HepG2 (cell line): ENCODE data around the gene FUT1. TPM values are rescaled to one million over a fixed set of nuclear protein-coding genes. Genes with fewer than 3 reads are reported as not detected.
A peak's percentile ranks its signal among the peaks of the same experiment; 100 is the strongest.

Experiments used
- ATAC-seq: fragments of 200-7000 bp; cut with Tn5 transposase; 3 replicates; pipeline ENCODE4 v1.9.1; 2020; ENCODE audit warnings: mild to moderate bottlenecking, moderate library complexity
- BruUV-seq: library from RNA; stranded (reverse); fragments of 400-500 nt; replicated peaks from 2 replicates; lab custom pipeline; 2021; lab: Mats Ljungman, UMichigan
- CTCF ChIA-PET: fragments of 300-600 bp; formaldehyde crosslinking; extraction: SDS; loops from one replicate; lab custom pipeline; 2021; ENCODE audit warnings: low total read pairs, inconsistent platforms, low intra/inter-chr PET ratio; lab: Yijun Ruan, JAX
- POLR2A ChIA-PET: fragments of 350-600 bp; sonication (Branson Sonifier 250); formaldehyde crosslinking; loops from one replicate; lab custom pipeline; 2020; ENCODE audit warnings: antibody characterized with exemption, inconsistent platforms; lab: Yijun Ruan, JAX
- DNase-seq: peaks from one replicate; pipeline ENCODE4 v3.0.0-alpha.2; 2015; ENCODE audit warnings: low spot score
- FAIRE-seq: peaks from 3 replicates; lab custom pipeline; 2011; peaks lifted over from hg19 to GRCh38; lab: Jason Lieb, UNC
- H2AFZ ChIP-seq: one replicate; pipeline ENCODE4 v1.6.1; 2011; ENCODE audit warnings: low read length, inconsistent platforms
- H3K27ac ChIP-seq: fragments of 300-600 bp; 3 replicates; pipeline ENCODE4 v1.8.0; 2011; ENCODE audit warnings: mixed run types, mild to moderate bottlenecking, mixed read lengths, low read length, inconsistent platforms; ENCODE audit not compliant: insufficient read depth; ENCODE audit errors: extremely low read length
- H3K27me3 ChIP-seq, 2 experiments: fragments of 200-600 bp in 1 of 2; 2 replicates in 1 of 2; 3 replicates in 1 of 2; pipeline versions ENCODE4 v1.6.0 to v1.8.0; 2011; ENCODE audit warnings: low read length in 2 of 2, mild to moderate bottlenecking in 2 of 2, moderate library complexity in 2 of 2, inconsistent platforms in 1 of 2; ENCODE audit not compliant: insufficient read depth in 2 of 2, control insufficient read depth in 1 of 2
- H3K36me3 ChIP-seq, 2 experiments: fragments of 200-600 bp in 1 of 2; replicated peaks in 1 of 2; 2 replicates in 1 of 2; 3 replicates in 1 of 2; pipeline versions ENCODE4 v1.5.1 to v1.8.0; 2011; ENCODE audit warnings: low read length in 2 of 2, inconsistent platforms in 1 of 2; ENCODE audit not compliant: insufficient read depth in 2 of 2, control insufficient read depth in 1 of 2
- H3K4me1 ChIP-seq: 2 replicates; pipeline ENCODE4 v1.5.1; 2012; ENCODE audit warnings: low read length, inconsistent platforms; ENCODE audit not compliant: insufficient read depth
- H3K4me2 ChIP-seq: 2 replicates; pipeline ENCODE4 v1.6.0; 2011; ENCODE audit warnings: low read depth, low read length, inconsistent platforms
- H3K4me3 ChIP-seq, 3 experiments: fragments of 200-600 bp in 1 of 3; sonication (generic), shearing (Covaris generic) in 1 of 3; replicated peaks in 1 of 3; 2 replicates each; pipeline ENCODE4 v1.5.1; 2011 to 2016; ENCODE audit warnings: low read length in 3 of 3, inconsistent platforms in 2 of 3, low read depth in 2 of 3, mild to moderate bottlenecking in 2 of 3, control low read depth in 1 of 3, mixed read lengths in 1 of 3; ENCODE audit not compliant: insufficient read depth in 1 of 3
- H3K79me2 ChIP-seq: one replicate; pipeline ENCODE4 v1.6.1; 2011; ENCODE audit warnings: low read length, inconsistent platforms; ENCODE audit not compliant: insufficient read depth
- H3K9ac ChIP-seq: 2 replicates; pipeline ENCODE4 v1.6.0; 2011; ENCODE audit warnings: mild to moderate bottlenecking, low read depth, low read length, inconsistent platforms; ENCODE audit not compliant: insufficient read depth
- H3K9me3 ChIP-seq: 2 replicates; pipeline ENCODE4 v1.5.1; 2012; ENCODE audit warnings: mild to moderate bottlenecking, low read length
- H4K20me1 ChIP-seq: 2 replicates; pipeline ENCODE4 v1.6.0; 2011; ENCODE audit warnings: inconsistent platforms, mild to moderate bottlenecking, low read length, moderate library complexity; ENCODE audit not compliant: insufficient read depth
- CBX2 ChIP-seq, 2 experiments: fragments of 200-600 bp in 1 of 2; sonication (generic); formaldehyde crosslinking in 1 of 2; IDR thresholded peaks; 2 replicates each; pipeline versions ENCODE4 v1.7.0 to v1.8.1; 2018 to 2022; ENCODE audit warnings: low read depth in 2 of 2, low read length in 1 of 2, mild to moderate bottlenecking in 1 of 2, missing genetic modification reagents in 1 of 2
- FOXK2 ChIP-seq: fragments of 450-650 bp; IDR thresholded peaks from 2 replicates; pipeline ENCODE4 v1.6.1; 2016
- JUNB ChIP-seq: sonication (generic); formaldehyde crosslinking; IDR thresholded peaks from 2 replicates; pipeline ENCODE4 v1.8.0; 2022; ENCODE audit warnings: missing genetic modification reagents, mild to moderate bottlenecking, borderline replicate concordance
- MATR3 ChIP-seq: sonication (generic); formaldehyde crosslinking; IDR thresholded peaks from 2 replicates; pipeline ENCODE4 v1.4.0; 2020; ENCODE audit warnings: missing genetic modification reagents
- NCOA1 ChIP-seq: sonication (generic); formaldehyde crosslinking; IDR thresholded peaks from 2 replicates; pipeline ENCODE4 v1.9.0; 2021; ENCODE audit warnings: missing genetic modification reagents
- NKX3-1 ChIP-seq: sonication (generic); formaldehyde crosslinking; IDR thresholded peaks from 2 replicates; pipeline ENCODE4 v1.5.0; 2020; ENCODE audit warnings: missing genetic modification reagents
- ZBTB21 ChIP-seq: sonication (generic); formaldehyde crosslinking; IDR thresholded peaks from 2 replicates; pipeline ENCODE4 v1.4.0; 2020; ENCODE audit warnings: missing genetic modification reagents
- ZIK1 ChIP-seq: sonication (generic); formaldehyde crosslinking; IDR thresholded peaks from 2 replicates; pipeline ENCODE4 v1.5.0; 2020; ENCODE audit warnings: mild to moderate bottlenecking, low read depth, missing genetic modification reagents, borderline replicate concordance
- ZNF225 ChIP-seq: sonication (generic); formaldehyde crosslinking; IDR thresholded peaks from 2 replicates; pipeline ENCODE4 v1.4.0; 2020; ENCODE audit warnings: mild to moderate bottlenecking, missing genetic modification reagents
- ZNF317 ChIP-seq: sonication (generic); formaldehyde crosslinking; IDR thresholded peaks from 2 replicates; pipeline ENCODE4 v1.5.0; 2020; ENCODE audit warnings: mild to moderate bottlenecking, missing genetic modification reagents
- ZSCAN22 ChIP-seq: sonication (generic); formaldehyde crosslinking; IDR thresholded peaks from 2 replicates; pipeline ENCODE4 v1.4.0; 2020; ENCODE audit warnings: mild to moderate bottlenecking, missing genetic modification reagents
- WGBS: methylation state at CpG from one replicate; pipeline ENCODE4 v1.1.6; 2017; ENCODE audit warnings: low lambda C conversion rate; 5-methylcytosine and 5-hydroxymethylcytosine counted together
- in situ Hi-C: cut with HindIII; loops from 2 replicates; pipeline ENCODE4 v1.10.0; 2017; ENCODE audit warnings: low pct_unique_long_range_greater_than_20kb; ENCODE audit not compliant: extremely low pct_ligation_motif_present
- intact Hi-C: fragments of 100-400 bp; cut with micrococcal nuclease; formaldehyde crosslinking; loops from one replicate; pipeline ENCODE4 v1.10.0; 2022; ENCODE audit not compliant: unreplicated experiment
- polyA plus RNA-seq, 8 experiments: library from polyadenylated mRNA; depleted of rRNA in 3 of 8; stranded (reverse) in 7 of 8; unstranded in 1 of 8; fragments of >200 nt; fragmentation: Illumina TruSeq in 4 of 8; extraction: Trizol in 4 of 8; gene quantifications; 2 replicates each; pipeline versions ENCODE4 v1.2.1 to v1.2.3, GENCODE V29; 2011 to 2016; ENCODE audit warnings: low read depth in 4 of 8, missing spikeins in 1 of 8, mixed read lengths in 1 of 8; ENCODE audit not compliant: insufficient read depth in 1 of 8
- total RNA-seq, 5 experiments: library from RNA; depleted of rRNA; stranded (reverse); fragments of >200 nt; fragmentation: Illumina TruSeq; extraction: Trizol; gene quantifications; 2 replicates each; pipeline ENCODE4 v1.2.3, GENCODE V29; 2016; ENCODE audit warnings: low read depth in 1 of 5

FUT1 gene
- total and polyA plus RNA-seq, 2 of the 13 experiments (the other 11 are each of a cell fraction or from before 2014, with no cell fraction given), result 0.07 to 1.1 TPM

DNA sequence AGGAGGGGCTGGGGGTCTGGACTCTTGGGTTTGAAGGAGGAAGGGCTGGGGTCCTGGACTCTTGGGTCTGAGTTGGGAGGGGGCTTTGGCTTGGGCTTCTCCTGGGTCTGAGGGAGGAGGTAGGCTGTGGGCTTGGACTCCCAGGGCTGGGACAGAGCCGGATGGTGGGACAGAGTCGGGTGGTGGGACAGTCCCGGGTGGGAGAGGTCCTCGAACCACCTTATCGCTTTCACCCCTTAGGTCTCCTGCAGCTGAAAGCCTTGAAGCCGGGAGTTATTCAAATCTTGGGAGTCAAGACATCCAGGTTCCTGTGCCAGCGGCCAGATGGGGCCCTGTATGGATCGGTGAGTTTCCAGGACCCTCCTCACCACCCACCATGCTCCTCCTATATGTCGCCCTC lies 4.2 kb upstream of the FUT1 start (continued):
- TF ChIP-seq CBX2 (IDR thresholded peaks at IDR 0.05; ENCODE audit: low read depth, low read length) (no peak), CBX2 (CRISPR knock-in tag; IDR thresholded peaks at IDR 0.05; ENCODE audit: low read depth) (no peak), ZNF317 (no peak)
- TF ChIP-seq, all 625 proteins: peak for 0

DNA sequence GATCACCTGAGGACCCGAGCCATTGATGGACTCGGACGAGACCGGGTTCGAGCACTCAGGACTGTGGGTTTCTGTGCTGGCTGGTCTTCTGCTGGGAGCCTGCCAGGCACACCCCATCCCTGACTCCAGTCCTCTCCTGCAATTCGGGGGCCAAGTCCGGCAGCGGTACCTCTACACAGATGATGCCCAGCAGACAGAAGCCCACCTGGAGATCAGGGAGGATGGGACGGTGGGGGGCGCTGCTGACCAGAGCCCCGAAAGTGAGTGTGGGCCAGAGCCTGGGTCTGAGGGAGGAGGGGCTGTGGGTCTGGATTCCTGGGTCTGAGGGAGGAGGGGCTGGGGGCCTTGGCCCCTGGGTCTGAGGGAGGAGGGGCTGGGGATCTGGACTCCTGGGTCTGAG lies 3.8 kb upstream of the FUT1 start:
- WGBS, result 100% methylated on average over 1 of the region's 11 CpGs
- no peaks in the 10 kb centered on the region for H3K9me3 ChIP-seq
- BruUV-seq, result no TSS peak
- POLR2A ChIA-PET, result interaction anchor here (0.6 kb wide), 1 partner anchor 40 kb away, joined by 3 read pairs; no protein-coding TSS in a partner anchor
- no peak overlapping the region for H3K27ac ChIP-seq
- no peak for FAIRE-seq
- no peaks in the 10 kb centered on the region for H3K27me3 ChIP-seq
- in situ Hi-C loops (no loop called here), intact Hi-C loops (no loop called here)
- no peaks in the 10 kb centered on the region for H4K20me1 ChIP-seq
- no peak for DNase-seq
- CTCF ChIA-PET, result no interaction called here
- peaks cover 57% of the 10 kb centered on the region for H3K4me1 ChIP-seq
- H3K9ac ChIP-seq, result no peak overlapping the region
- no peak overlapping the region for H3K4me2 ChIP-seq
- no peak for TF ChIP-seq NCOA1 (CRISPR knock-in tag)
- no peak for TF ChIP-seq JUNB
- TF ChIP-seq MATR3 (CRISPR knock-in tag), result no peak
- peak; percentile 87; the same call in 1 of the 2 replicates for TF ChIP-seq ZSCAN22
- TF ChIP-seq NKX3-1, result no peak
- TF ChIP-seq FOXK2, result no peak
- H3K36me3 ChIP-seq, result no peaks in the 10 kb centered on the region
- no peaks in the 10 kb centered on the region for H3K79me2 ChIP-seq
- no peak for ATAC-seq
- no peak overlapping the region for H3K4me3 ChIP-seq
- H2AFZ ChIP-seq, result no peak overlapping the region

DNA sequence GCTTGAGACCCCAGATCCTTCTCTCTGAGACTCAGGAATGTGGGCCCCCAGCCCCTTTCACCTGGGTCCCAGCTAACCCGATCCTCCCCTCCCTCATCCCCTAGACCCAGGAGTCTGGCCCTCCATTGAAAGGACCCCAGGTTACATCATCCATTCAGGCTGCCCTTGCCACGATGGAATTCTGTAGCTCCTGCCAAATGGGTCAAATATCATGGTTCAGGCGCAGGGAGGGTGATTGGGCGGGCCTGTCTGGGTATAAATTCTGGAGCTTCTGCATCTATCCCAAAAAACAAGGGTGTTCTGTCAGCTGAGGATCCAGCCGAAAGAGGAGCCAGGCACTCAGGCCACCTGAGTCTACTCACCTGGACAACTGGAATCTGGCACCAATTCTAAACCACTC lies 3.3 kb upstream of the FUT1 start:
- WGBS, result 86% methylated on average over 4 of the region's 5 CpGs
- ATAC-seq, result no peak

More for the DNA sequence above, 3.3 kb upstream of the FUT1 start:
- no peak for DNase-seq
- POLR2A ChIA-PET, result interaction anchor here (0.6 kb wide), 1 partner anchor 39 kb away, joined by 3 read pairs; no protein-coding TSS in a partner anchor
- Histone ChIP-seq H3K4me2 (no peak overlapping the region), H3K27me3 (no peaks in the 10 kb centered on the region), H2AFZ (no peak overlapping the region), H3K9me3 (no peaks in the 10 kb centered on the region), H3K79me2 (no peaks in the 10 kb centered on the region), H3K4me3 (no peak overlapping the region), H3K36me3 (no peaks in the 10 kb centered on the region), H4K20me1 (no peaks in the 10 kb centered on the region), H3K9ac (peak overlapping the region; percentile 13; the same call in 1 of the 2 replicates), H3K4me1 (peaks cover 53% of the 10 kb centered on the region)
- BruUV-seq, result no TSS peak
- CTCF ChIA-PET, result no interaction called here
- in situ Hi-C loops, result no loop called here
- no peak for FAIRE-seq
- TF ChIP-seq ZNF225 (CRISPR knock-in tag) (no peak), ZIK1 (no peak), ZBTB21 (CRISPR knock-in tag) (no peak)
- TF ChIP-seq, all 625 proteins: peak for 0
- H3K27ac ChIP-seq, result no peak overlapping the region
- intact Hi-C loops, result loop anchor here (2.0 kb wide), 1 partner anchor 17 kb away; no protein-coding TSS in a partner anchor
